ENCODE data around the gene UPK1A.

Gene UPK1A

DNA sequence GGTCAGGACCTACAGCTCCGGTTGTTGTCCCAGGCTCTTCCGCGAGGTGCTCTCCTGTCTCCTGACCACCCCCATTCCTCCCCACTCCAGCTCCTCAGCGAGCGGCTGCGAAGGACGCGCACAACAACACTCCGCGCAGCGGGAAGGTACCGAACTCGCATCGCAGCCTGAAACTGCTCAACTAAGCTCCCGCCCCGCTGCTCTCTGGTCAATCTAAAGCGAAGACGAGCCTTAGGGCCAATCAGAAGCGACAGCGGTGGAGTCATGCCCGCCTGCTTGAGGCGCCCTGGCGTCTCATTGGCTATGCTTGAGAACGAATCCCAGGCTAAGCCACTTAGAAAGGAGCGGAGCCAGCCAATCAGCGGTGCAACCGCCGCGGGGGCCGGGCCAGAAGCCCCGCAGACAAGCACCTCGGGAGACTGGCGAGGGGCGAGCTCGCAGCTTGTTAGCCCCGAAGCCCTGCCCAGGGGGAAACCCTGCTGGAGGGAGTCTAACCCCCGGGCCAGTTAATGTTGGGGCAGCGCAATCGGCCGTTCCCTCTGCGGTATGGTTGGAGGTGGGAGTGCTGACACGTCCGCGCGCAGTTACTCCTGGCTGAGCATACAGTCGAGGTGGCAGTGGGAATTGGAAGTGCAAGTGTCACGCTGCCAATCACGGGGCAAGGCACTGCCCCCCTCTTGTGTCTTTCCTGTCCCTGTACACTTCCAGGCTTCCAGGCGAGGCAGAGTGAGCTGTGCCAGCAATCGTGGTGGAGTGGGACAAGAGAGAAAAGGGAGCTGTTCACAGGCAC, 36.1 kb downstream of the UPK1A start:
- no peaks in the 10 kb centered on the region for H3K27me3 ChIP-seq (replicated peaks; ENCODE audit: control insufficient read depth, insufficient read depth, low read length, poor library complexity, severe bottlenecking)
- no peaks in the 10 kb centered on the region for H3K9me3 ChIP-seq (ENCODE audit: control insufficient read depth, low read length)
- peak overlapping the region; percentile 71 for H3K4me3 ChIP-seq (ENCODE audit: insufficient read depth, low read depth, low read length, poor library complexity, severe bottlenecking)
- peak; percentile 87 to 92 (median 91) for DNase-seq
- H3K4me1 ChIP-seq (ENCODE audit: control insufficient read depth, insufficient read depth, low read length, poor library complexity, severe bottlenecking), result peaks cover 9% of the 10 kb centered on the region
- no peaks in the 10 kb centered on the region for H3K36me3 ChIP-seq (ENCODE audit: control insufficient read depth, insufficient read depth, low read length)
- H3K27ac ChIP-seq (ENCODE audit: insufficient read depth, low read length, poor library complexity, severe bottlenecking), result peak overlapping the region; percentile 38

DNA sequence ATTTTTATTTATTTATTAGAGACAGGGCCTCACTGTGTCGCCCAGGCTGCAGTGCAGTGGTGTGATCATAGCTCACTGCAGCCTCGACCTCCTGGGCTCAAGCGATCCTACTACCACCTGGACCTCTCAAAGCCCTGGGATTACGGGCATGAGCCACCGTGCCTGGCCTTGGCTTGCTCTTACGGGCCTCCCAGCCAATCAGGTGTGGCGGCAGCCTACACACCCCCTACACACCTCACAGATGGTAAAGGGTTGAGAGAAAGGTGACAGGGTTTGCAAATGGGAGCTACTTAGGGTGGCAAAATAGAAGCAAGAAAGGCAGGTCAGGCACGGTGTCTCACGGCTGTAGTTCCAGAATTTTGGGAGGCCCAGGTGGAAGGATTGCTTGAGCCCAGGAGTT, 37.0 kb downstream of the UPK1A start:
- Histone ChIP-seq H3K4me1 (ENCODE audit: control insufficient read depth, insufficient read depth, low read length, poor library complexity, severe bottlenecking) (peaks cover 9% of the 10 kb centered on the region), H3K9me3 (ENCODE audit: control insufficient read depth, low read length) (no peaks in the 10 kb centered on the region), H3K27me3 (replicated peaks; ENCODE audit: control insufficient read depth, insufficient read depth, low read length, poor library complexity, severe bottlenecking) (no peaks in the 10 kb centered on the region), H3K27ac (ENCODE audit: insufficient read depth, low read length, poor library complexity, severe bottlenecking) (no peak overlapping the region), H3K36me3 (ENCODE audit: control insufficient read depth, insufficient read depth, low read length) (no peaks in the 10 kb centered on the region), H3K4me3 (ENCODE audit: insufficient read depth, low read depth, low read length, poor library complexity, severe bottlenecking) (no peak overlapping the region)
- no peak for DNase-seq

GRCh38 chr19:35704218-35704617, 37.9 kb downstream of the UPK1A start, which contains the start of gene ZBTB32:
Gene ZBTB32 (plus strand): TSS chr19:35704558. CDS start chr19:35714627, 10,069 bp downstream.
- no peaks in the 10 kb centered on the region for H3K27me3 ChIP-seq (replicated peaks; ENCODE audit: control insufficient read depth, insufficient read depth, low read length, poor library complexity, severe bottlenecking)
- peaks cover 9% of the 10 kb centered on the region for H3K4me1 ChIP-seq (ENCODE audit: control insufficient read depth, insufficient read depth, low read length, poor library complexity, severe bottlenecking)
- H3K9me3 ChIP-seq (ENCODE audit: control insufficient read depth, low read length), result no peaks in the 10 kb centered on the region
- no peak within 1 kb of the TSS for H3K27ac ChIP-seq (ENCODE audit: insufficient read depth, low read length, poor library complexity, severe bottlenecking)
- H3K36me3 ChIP-seq (ENCODE audit: control insufficient read depth, insufficient read depth, low read length), result no peaks in the 10 kb centered on the region
- no peak for DNase-seq
- H3K4me3 ChIP-seq (ENCODE audit: insufficient read depth, low read depth, low read length, poor library complexity, severe bottlenecking), result no peak within 1 kb of the TSS

- Histone ChIP-seq H3K4me1 (ENCODE audit: control insufficient read depth, insufficient read depth, low read length, poor library complexity, severe bottlenecking) (peaks cover 22% of the 10 kb centered on the region), H3K27me3 (replicated peaks; ENCODE audit: control insufficient read depth, insufficient read depth, low read length, poor library complexity, severe bottlenecking) (no peaks in the 10 kb centered on the region), H3K4me3 (ENCODE audit: insufficient read depth, low read depth, low read length, poor library complexity, severe bottlenecking) (no peak overlapping the region), H3K27ac (ENCODE audit: insufficient read depth, low read length, poor library complexity, severe bottlenecking) (no peak overlapping the region), H3K36me3 (ENCODE audit: control insufficient read depth, insufficient read depth, low read length) (no peaks in the 10 kb centered on the region), H3K9me3 (ENCODE audit: control insufficient read depth, low read length) (no peaks in the 10 kb centered on the region)
- no peak for DNase-seq
Measured at GRCh38 chr19:35708391-35708790, 42.1 kb downstream of the UPK1A start.

DNA sequence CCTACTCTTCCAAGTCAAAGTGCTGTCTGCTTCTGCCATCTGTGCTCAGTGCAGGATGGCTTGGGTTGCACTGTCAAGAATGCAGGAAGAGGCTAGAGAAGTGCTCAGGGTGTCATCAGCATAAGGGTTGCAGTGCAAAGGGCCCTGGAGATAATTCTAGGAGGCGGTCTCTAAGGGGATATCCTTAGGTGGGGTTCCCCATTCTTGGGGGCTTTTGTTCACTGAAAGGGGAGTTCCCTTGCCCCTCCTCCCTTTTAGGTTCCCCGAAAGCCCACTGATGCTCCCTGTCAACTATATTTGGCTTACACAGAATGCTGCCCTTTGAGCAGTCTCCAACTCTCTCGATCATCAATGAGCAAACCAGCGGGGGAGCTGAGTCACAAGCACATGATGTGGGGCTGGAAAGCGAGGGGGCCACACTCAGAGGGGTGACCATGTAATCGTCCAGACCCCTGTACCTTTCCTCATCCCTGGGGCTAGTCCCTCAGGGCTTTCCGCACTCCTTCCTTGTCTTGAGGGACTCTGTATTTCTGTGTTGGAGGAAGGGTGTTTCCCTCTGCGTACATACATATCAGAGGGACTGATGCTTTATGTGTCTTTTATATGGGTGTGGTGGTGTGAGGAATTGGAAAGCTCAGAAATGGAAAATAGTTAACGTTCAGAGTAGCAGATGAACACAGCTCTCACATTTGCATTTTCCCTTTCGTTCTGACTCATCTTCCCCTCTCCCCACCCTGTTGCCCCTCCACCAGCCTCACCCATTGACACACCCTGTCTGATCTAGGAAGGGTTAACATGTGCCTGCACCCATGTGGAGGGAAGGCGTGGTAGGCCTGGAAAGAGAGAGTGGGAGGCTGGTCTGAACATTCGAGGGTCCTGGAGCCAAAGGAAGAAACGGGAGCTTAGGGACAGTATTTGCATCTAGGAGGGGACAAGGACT, 44.7 kb downstream of the UPK1A start:
- Histone ChIP-seq H3K27me3 (replicated peaks; ENCODE audit: control insufficient read depth, insufficient read depth, low read length, poor library complexity, severe bottlenecking) (no peaks in the 10 kb centered on the region), H3K4me1 (ENCODE audit: control insufficient read depth, insufficient read depth, low read length, poor library complexity, severe bottlenecking) (peaks cover 28% of the 10 kb centered on the region), H3K27ac (ENCODE audit: insufficient read depth, low read length, poor library complexity, severe bottlenecking) (no peak overlapping the region), H3K9me3 (ENCODE audit: control insufficient read depth, low read length) (no peaks in the 10 kb centered on the region), H3K4me3 (ENCODE audit: insufficient read depth, low read depth, low read length, poor library complexity, severe bottlenecking) (no peak overlapping the region), H3K36me3 (ENCODE audit: control insufficient read depth, insufficient read depth, low read length) (no peaks in the 10 kb centered on the region)
- no peak for DNase-seq

DNA sequence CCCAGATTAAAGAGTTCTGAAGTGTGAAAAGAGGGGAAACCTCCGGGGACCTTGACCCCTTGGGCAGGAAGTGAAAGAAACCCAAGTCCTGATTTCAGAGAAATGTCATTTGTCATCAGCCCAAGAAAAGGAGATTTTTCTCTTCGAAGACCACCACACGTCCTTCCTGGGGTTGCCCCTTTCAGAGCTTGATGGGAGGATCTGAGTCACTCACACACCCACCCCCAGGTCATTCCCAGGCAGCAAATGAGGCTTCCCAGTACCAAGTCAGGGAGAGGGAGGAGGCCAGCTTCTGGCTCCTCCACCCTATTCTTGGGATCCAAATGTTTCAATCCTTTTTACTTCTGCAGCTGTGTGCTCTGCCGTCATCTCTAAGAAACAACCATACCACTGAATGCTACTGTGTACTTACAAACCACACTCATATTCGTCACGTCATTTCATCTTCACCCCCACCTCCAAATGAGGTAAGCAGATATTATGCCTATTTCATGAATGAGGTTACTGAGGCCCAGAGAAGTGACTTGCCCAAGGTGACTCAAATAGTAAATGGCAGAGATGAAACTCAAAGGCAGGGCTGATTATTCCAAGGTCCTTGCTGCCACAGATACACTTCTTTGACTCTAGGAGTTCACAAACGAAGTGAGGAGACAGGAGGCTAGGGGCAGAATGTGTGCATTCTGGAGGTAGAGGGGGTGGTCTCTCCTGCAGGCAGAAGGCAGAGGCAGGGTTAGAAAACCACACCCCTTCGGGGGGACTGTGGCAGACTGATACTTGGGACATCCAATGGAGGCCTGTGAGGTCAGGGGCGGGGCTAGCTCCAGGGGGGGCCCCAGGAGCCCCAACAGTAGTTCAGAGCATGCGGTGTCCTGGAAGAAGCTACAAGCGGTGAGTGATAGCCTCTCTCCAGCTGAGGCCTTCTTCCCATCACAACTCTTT, 46.5 kb downstream of the UPK1A start:
- H3K27ac ChIP-seq (ENCODE audit: insufficient read depth, low read length, poor library complexity, severe bottlenecking), result peak overlapping the region; percentile 31
- H3K36me3 ChIP-seq (ENCODE audit: control insufficient read depth, insufficient read depth, low read length), result no peaks in the 10 kb centered on the region
- DNase-seq, result peak in 1 of 3 donors; percentile 17

DNA sequence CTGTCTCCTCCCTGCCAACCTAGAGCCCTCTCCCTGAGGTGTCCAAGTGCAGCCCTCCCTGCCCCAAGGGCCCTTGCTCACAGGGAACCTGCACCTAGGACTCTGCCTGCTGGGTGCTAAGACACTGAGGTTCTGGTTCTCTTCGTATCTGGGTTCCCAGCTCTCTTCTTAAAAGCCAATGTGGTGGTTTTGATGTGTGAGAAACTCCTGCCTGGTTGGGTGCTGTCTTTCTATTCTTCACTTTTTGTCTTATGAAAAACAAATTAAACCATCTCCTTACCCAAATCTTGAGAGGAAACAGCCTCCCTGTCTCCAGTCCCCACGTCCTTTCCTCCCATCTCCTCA, 47.2 kb downstream of the UPK1A start:
- Histone ChIP-seq H3K4me1 (ENCODE audit: control insufficient read depth, insufficient read depth, low read length, poor library complexity, severe bottlenecking) (peaks cover 41% of the 10 kb centered on the region), H3K4me3 (ENCODE audit: insufficient read depth, low read depth, low read length, poor library complexity, severe bottlenecking) (no peak overlapping the region), H3K9me3 (ENCODE audit: control insufficient read depth, low read length) (no peaks in the 10 kb centered on the region), H3K36me3 (ENCODE audit: control insufficient read depth, insufficient read depth, low read length) (no peaks in the 10 kb centered on the region), H3K27ac (ENCODE audit: insufficient read depth, low read length, poor library complexity, severe bottlenecking) (peak overlapping the region; percentile 31), H3K27me3 (replicated peaks; ENCODE audit: control insufficient read depth, insufficient read depth, low read length, poor library complexity, severe bottlenecking) (no peaks in the 10 kb centered on the region)
- no peak for DNase-seq

More for the DNA sequence above, 46.5 kb downstream of the UPK1A start:
- Histone ChIP-seq H3K27me3 (replicated peaks; ENCODE audit: control insufficient read depth, insufficient read depth, low read length, poor library complexity, severe bottlenecking) (no peaks in the 10 kb centered on the region), H3K9me3 (ENCODE audit: control insufficient read depth, low read length) (no peaks in the 10 kb centered on the region), H3K4me3 (ENCODE audit: insufficient read depth, low read depth, low read length, poor library complexity, severe bottlenecking) (no peak overlapping the region), H3K4me1 (ENCODE audit: control insufficient read depth, insufficient read depth, low read length, poor library complexity, severe bottlenecking) (peaks cover 40% of the 10 kb centered on the region)

DNA sequence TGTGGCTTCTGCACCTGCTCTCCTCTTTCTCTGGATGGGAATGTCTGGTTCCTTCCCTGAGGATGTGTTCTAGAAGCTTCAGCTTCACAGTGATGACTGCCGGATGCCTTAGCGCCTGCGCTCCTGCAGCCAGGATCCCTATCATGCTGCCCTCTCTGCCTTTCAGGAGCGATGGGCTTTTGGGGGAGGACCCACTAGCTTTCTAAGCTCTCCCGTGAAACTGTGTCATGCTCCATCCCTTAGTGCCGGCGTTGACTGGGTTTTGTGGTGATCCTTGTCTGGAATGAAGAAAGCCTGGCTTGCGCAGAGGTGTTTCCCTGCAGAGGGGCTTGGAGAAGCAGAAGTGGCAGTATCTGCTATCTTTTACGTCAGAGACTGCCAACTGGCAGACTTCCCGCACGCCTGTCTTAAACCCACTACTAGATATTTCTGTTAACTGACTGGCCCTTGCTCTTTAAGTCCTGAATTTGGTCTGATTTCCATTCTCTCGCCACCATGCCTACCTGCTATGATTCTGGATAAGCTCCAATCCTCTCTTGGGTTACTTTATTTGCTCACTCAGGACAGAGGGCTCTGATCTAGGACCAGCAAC, 47.7 kb downstream of the UPK1A start:
- no peaks in the 10 kb centered on the region for H3K36me3 ChIP-seq (ENCODE audit: control insufficient read depth, insufficient read depth, low read length)
- no peaks in the 10 kb centered on the region for H3K9me3 ChIP-seq (ENCODE audit: control insufficient read depth, low read length)
- peaks cover 46% of the 10 kb centered on the region for H3K4me1 ChIP-seq (ENCODE audit: control insufficient read depth, insufficient read depth, low read length, poor library complexity, severe bottlenecking)
- no peak for DNase-seq
- H3K4me3 ChIP-seq (ENCODE audit: insufficient read depth, low read depth, low read length, poor library complexity, severe bottlenecking), result no peak overlapping the region
- no peaks in the 10 kb centered on the region for H3K27me3 ChIP-seq (replicated peaks; ENCODE audit: control insufficient read depth, insufficient read depth, low read length, poor library complexity, severe bottlenecking)
- no peak overlapping the region for H3K27ac ChIP-seq (ENCODE audit: insufficient read depth, low read length, poor library complexity, severe bottlenecking)

DNA sequence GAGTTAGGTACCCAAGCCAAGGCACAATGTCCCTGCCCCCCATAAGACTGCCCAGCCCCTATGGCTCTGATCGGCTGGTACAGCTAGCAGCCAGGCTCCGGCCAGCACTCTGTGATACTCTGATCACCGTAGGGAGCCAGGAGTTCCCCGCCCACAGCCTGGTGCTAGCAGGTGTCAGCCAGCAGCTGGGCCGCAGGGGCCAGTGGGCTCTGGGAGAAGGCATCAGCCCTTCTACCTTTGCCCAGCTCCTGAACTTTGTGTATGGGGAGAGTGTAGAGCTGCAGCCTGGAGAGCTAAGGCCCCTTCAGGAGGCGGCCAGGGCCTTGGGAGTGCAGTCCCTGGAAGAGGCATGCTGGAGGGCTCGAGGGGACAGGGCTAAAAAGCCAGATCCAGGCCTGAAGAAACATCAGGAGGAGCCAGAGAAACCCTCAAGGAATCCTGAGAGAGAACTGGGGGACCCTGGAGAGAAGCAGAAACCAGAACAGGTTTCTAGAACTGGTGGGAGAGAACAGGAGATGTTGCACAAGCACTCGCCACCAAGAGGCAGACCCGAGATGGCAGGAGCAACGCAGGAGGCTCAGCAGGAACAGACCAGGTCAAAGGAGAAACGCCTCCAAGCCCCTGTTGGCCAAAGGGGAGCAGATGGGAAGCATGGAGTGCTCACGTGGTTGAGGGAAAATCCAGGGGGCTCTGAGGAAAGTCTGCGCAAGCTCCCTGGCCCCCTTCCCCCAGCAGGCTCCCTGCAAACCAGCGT, 48.5 kb downstream of the UPK1A start:
- Histone ChIP-seq H3K36me3 (ENCODE audit: control insufficient read depth, insufficient read depth, low read length) (no peaks in the 10 kb centered on the region), H3K4me1 (ENCODE audit: control insufficient read depth, insufficient read depth, low read length, poor library complexity, severe bottlenecking) (peaks cover 52% of the 10 kb centered on the region), H3K4me3 (ENCODE audit: insufficient read depth, low read depth, low read length, poor library complexity, severe bottlenecking) (no peak overlapping the region), H3K9me3 (ENCODE audit: control insufficient read depth, low read length) (no peaks in the 10 kb centered on the region), H3K27me3 (replicated peaks; ENCODE audit: control insufficient read depth, insufficient read depth, low read length, poor library complexity, severe bottlenecking) (no peaks in the 10 kb centered on the region), H3K27ac (ENCODE audit: insufficient read depth, low read length, poor library complexity, severe bottlenecking) (no peak overlapping the region)
- DNase-seq, result no peak
